HG03175 (cell line): Measurements from ENCODE around the gene TRIP11.
"Not testable (repeated sequence)": the region's sequence is repeated elsewhere in the genome, so short reads cannot be mapped to it uniquely, and the experiment has no call there.

Experiments
- ATAC-seq: cut with Tn5 transposase; IDR thresholded peaks from one replicate; pipeline ENCODE4 v1.9.1; 2021; ENCODE audit warnings: mild to moderate bottlenecking, moderate library complexity; ENCODE audit not compliant: unreplicated experiment

The TRIP11 gene

DNA sequence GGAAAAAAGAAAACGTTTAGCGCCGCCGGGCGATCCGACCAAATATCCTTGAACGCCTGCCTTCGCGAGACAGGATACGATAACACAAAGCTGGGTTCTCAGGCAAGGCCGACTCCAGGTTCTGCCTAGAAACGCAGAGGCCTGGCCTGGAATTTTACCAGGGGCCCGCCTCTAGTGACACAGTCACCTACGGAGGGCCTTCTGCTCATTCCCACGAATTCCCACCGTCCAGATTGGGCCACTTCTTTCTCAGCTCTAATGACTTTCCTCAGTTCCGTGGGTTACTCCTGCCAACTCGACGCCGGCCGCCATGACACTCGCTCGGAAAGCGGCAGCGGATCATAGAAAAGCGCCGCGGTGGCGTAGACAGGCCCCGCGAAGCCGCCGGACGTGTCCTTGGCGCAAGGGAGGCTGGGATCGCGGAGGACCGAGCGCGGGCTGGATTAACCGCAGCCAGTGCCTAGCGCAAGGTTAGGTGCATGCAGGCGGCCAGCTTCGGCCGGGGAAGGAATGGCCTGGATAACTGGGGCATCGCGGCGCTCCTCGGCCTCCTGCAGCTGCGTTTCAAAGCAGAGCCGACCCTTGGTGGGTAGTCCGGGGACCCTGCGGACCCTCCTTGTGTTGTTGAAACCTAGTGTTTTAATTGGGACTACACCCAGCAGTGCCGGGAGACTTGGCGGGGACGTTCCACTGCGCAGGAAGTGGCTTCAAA is at the start of gene TRIP11:
Gene TRIP11 (minus strand): TSS at position 341 of the 712 bp plus-strand sequence. CDS start 374 bp downstream, outside the sequence.
- peak; percentile 96 for ATAC-seq

DNA sequence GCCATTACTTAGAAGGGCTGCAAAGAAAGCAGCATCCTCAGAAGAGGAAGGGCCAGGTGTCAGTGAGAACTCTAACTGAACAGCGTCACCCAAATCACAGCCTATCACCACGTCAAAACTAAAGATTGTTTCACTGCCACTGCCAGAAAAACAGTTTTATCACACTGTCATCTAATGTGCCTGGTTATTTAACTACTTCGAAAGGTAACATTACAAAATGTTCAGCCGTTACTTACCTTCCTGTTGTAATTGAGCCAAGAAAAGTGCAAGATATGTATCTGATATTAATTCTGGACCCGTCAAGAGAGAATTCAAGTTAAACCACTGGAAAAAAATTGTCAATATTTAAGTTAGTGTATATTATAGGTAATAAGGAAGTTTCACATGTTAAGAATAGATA is 48.6 kb upstream of the TRIP11 start:
- ATAC-seq, result no peak

DNA sequence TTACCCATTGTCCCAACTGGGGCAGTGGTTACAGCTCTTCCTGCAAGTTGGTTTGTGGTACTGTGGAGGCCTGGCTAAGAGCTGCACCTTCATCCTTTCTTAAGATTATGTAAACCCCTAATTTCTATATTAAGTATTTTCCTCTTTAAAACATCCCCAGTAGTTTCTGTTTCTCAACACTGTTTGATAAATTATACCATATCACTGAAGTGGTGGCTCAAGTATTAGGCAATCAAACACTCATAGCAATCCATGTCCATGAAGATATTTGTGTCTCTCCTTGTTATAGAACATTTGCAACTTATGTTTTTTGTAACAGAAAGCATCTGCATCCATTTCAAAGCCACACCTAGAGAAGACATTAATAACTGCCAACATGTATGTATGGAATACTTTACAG is 34.7 kb upstream of the TRIP11 start:
- ATAC-seq, result no peak

DNA sequence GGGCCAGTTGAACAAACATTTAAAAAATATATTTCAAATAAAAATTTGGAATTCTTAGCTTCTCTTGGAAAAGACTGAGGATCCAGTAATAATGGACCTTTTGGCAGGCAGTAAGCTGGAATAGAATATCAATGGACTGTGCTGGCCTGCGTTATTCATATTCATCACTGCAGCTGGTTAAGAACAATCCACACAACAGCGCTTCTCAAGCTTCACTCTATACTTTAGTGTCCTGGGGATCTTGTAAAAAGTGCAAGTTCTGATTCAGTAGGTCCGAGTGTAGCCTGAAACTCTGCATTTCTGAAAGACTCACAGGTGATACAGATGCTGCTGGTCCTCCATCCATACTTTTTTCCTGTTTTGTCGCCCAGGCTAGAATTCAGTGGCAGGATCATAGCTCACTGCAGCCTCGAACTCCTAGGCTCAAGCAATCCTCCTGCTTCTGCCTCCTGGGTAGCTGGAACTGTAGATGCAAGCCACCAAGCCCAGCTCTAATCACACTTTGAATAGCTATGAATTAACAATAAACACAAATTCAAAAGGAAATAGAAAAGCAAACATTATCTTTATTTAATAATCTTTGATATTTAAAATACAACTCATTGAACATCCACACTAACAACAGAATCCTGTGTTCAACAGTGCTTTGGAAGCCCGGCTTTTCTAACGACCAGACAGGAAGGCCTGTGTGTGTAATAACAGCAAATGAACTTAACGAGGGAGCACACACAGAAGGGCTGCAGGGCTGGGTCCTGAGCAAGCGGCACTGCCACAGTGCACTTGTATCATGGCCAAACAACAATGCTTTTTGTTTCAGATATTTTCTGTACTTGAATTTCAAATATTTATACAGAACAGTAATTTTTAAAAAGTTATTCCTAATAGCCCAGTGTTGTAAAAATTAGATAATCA is 18.4 kb upstream of the TRIP11 start:
- ATAC-seq, result no peak

DNA sequence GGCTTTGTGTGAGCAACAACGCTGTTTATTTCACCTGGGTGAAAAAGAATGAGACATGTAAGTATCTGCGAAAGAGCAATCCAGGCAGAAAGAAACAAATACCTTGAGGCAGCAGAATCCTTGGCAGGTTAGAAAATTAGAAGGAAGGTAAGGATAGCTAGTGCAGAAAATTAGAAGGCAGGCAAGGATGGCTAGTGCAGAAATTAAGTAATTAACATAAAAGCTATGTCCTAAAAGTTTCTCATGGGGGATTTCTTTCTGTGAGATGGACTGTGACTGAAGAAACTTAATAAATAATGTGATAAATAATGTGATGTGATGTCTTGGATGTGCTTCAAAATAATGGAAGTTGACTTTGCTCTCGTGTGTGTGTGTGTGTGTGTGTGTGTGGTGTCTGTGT is 9.9 kb upstream of the TRIP11 start:
- no peak for ATAC-seq

DNA sequence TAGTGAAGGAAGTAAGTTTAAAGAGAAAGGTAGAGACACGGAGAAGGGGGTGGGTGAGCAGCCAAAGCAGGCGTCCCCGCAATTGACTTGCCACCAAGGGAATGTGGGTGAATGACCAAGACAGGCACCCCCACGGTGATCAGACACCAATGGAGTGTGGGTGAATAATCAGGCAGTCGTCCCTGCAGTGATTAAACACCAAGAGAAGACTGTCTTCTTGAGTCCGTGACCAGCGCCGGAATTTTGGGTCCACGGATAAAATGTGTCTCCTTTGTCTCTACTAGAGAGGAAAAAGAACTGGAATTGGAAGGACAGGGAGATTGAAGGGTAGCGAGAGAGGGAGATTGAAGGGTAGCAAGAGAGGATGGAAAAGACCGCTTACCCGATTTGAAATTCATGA is 9.4 kb upstream of the TRIP11 start:
- ATAC-seq, result not testable (repeated sequence)

DNA sequence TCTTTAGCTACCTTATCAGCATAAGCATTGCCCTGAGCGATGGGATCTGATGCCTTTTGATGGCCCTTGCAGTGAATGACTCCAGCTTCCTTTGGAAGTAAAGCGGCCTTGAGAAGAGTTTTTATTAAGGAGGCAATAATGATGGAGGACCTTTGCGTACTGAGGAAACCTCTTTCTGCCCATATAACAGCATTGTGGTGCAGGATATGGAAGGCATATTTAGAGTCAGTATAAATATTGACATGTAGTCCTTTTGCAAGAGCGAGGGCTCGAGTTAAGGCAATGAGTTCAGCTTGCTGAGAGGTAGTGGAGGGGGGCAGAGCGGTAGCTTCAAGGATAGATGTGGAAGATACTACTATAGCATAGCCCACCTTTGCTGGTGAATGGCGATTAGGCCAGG is 6.0 kb upstream of the TRIP11 start:
- ATAC-seq, result not testable (repeated sequence)

DNA sequence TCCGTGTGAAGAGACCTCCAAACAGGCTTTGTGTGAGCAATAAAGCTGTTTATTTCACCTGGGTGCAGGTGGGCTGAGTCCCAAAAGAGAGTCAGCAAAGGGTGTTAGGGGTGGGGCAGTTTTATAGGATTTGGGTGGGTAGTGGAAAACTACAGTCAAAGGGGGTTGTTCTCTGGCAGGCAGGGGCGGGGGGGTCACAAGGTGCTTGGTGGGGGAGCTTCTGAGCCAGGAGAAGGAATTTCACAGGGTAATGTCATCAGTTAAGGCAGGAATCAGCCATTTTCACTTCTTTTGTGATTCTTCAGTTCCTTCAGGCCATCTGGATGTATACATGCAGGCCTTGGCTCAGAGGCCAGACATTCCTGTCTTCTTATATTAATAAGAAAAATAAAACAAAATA is 1.9 kb upstream of the TRIP11 start:
- ATAC-seq, result not testable (repeated sequence)

DNA sequence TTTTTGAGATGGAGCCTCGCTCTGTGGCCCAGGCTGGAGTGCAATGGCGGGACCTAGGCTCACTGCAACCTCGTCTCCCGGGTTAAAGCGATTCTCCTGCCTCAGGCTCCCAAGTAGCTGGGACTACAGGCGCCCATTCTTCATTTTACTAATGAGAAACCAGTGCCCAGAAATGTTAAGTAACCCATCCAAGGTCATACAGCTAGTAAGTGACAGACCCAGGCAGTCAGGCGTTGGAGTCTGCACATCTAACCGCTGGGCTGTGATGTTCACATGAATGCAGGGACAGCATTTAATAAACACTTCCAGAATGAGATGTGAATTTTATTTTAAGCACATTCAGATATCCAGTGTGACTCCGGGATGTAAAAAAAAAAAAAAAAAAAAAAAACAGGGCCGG is 1.3 kb upstream of the TRIP11 start:
- ATAC-seq, result no peak

DNA sequence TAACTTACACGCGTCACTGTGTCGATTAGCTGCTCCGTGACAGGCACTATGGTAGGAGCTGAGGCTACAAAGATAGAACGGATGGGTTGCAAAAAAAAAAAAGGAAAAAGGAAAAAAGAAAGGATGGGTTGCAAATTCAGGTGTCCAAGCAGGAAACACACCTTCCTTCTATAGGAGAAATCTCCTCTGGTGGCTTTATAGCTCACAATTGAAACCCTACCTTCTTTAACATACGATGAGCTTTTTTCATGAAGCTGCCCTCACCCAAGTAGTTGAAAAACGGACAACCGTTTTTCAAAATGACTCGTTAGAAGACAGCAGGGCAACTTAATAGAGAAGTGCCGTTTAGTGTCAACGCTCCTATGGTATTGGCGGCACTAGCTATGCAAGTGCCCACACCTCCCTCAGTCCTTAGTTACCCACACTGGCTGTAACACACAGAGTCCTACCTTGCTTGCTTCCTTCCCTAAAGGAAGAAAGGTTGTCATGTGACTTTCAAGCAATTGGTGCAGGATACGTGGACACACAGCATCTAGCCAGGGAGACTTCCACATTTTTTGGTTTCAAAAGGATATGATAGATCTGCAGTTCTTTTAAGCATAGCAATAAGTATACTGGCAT is 682 bp upstream of the TRIP11 start:
- ATAC-seq, result peak; percentile 23

DNA sequence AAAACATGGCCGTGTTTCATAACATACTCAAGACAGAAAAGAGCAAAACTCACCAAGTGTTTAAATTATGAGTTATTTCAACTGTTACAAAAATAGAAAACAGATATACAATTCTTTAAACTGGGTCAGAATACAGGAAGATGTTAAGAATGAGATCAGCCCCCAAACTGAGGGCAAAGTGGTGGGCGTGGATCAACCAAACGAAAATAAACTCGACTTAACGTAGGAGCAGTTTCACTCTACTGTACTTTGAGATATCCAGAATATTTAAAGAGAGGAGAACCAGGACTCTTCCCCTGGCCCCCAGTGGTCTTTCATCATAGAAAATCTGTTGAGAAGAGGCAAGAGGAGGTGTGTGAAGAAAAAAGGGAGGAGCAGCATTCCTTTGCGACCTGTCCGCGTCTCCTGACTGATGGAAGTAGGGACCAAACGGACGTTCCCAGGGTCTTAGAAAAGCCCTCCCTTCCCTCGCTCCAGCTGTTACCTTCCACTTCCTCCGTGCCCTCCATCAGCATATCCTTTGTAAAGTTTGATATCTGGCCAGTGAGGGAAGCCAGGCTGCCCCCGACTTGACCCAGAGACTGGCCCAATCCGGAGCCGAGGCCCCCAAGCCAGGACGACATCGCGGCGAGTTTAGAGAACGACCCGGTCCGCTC is 668 bp downstream of the TRIP11 start:
- ATAC-seq, result peak; percentile 27

DNA sequence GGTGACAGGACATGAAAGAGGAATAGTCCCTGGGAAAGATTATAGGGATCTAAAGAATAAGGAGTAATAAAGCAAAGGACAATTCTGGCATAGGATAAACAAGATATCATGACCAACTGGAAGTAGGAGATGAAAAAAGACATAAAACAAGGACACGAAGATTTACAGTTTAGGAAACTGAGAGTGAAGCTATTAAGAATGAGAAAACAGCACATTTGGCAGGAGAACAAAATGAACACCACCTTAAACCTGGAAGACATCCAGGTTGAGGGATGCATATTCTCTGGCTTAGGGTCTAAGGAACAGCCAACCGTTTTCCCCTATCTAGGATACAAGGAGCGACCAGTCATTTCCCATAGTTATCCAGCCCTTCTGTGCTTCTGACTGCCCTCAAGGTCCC is 1.9 kb downstream of the TRIP11 start:
- ATAC-seq, result no peak

DNA sequence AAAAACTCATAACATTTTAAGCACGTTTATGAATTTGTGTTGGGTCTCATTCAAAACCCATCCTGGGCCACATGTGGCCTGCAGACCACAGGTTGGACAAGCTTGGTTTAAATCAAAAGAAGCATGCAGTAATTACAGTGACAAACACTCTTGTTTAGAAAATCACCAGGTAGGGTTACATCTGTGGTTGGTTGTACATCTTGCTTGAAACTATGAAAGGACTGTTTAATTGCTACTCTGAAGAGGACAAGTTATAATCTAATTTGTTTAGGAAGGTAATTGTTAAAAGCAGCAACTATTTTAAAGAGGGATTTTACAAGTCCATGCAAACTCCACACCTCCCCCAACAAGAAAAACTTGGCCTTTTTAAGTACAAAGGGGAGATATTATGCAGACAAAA is 4.0 kb downstream of the TRIP11 start:
- no peak for ATAC-seq

DNA sequence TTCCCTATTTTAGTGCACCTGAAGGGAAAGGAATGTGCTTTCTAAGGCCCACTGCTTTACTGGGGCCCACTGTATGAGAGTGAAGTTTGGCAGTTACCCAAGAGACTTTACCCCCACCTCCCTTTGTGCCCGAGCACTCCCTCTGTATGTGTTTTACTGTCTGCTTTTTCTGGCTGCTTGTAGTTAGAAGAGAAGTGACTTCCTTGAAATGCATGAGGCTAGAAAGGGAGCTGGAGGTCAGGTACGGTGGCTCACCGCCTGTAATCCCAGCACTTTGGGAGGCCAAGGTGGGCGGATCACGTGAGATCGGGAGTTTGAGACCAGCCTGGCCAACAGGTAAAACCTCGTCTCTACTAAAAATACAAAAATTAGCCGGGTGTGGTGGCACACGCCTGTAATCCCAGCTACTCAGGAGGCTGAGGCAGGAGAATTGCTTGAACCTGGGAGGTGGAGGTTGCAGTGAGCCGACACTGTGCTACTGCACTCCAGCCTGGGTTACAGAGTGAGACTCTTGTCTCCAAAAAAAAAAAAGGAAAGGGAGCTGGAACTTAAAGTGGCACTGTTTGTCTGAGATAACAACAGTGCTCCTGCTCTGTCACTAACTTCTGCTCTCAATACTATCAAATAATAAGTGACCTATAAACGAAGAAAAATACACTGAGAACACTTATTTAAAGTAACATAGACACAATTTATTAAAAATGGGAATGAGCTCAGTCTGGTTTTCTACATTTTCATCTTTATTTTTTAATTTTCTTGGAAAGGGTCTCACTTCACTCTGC is 5.8 kb downstream of the TRIP11 start:
- no peak for ATAC-seq

DNA sequence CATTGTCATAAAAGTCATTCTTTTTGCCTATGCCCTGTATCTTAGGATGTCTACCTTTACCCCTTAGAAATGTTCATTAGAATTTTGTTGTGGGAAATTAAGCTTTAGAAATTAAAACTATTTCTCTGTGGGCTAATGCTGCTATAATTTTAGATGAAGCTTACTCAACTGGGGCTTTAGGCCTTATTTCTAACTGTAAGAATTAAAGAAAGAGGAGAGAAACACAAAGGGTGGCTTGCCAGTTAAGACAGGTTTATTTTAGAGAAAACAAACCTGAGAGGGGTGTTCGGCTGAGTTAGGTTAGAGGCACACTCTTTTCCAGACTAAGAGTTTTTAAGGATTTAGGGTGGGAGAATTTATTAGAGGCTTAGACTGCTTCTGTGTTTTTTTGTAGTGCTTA is 6.4 kb downstream of the TRIP11 start:
- no peak for ATAC-seq

DNA sequence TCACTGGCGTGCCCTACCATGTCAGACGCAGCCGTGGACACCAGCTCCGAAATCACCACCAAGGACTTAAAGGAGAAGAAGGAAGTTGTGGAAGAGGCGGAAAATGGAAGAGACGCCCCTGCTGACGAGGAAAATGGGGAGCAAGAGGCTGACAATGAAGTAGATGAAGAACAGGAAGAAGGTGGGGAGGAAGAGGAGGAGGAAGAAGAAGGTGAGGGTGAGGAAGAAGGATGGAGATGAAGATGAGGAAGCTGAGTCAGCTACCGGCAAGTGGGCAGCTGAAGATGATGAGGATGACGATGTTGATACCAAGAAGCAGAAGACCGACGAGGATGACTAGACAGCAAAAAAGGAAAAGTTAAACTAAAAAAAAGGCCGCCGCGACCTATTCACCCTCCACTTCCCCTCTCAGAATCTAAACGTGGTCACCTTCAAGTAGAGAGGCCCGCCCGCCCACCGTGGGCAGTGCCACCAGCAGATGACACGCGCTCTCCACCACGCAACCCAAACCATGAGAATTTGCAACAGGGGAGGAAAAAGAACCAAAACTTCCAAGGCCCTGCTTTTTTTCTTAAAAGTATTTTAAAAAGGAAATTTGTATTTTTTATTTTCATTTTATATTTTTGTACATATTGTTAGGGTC is 13.2 kb downstream of the TRIP11 start:
- ATAC-seq, result no peak

DNA sequence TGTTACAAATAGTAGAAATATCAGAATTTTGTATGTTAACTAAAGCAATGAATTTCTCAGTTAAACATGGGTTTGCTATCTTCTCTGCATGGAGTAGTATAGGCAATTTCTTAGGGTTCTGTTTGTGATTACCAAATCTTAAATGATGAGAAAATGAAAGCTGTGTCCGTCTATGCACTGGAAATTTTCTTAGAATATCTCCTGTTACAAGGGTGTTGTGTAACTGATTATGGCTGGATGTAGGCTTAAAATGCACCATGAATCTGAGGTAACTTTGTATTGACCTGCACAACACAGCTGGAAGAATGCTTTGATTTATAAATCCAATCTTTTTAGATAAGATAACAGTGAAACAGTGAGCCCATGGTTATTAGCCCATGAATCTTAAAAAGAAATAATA is 17.8 kb downstream of the TRIP11 start:
- no peak for ATAC-seq

DNA sequence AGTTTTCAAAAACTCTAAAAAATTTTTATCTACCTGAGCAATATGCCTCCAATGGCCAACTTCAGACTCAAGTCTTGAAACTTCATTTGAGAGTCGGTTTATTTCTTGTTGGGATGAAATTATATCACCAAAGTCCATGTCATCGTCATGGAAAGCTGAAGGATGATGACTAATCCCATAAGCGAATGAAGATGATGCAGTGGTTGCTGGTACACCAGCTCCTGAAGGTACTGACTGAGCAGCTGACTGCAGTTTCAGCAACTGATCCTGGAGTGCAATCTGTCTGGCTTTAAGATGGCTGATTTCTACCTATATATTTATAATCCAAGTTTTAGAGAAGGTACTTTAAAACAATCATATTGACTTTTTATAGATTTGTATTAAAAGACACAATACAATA is 18.3 kb downstream of the TRIP11 start:
- ATAC-seq, result no peak

DNA sequence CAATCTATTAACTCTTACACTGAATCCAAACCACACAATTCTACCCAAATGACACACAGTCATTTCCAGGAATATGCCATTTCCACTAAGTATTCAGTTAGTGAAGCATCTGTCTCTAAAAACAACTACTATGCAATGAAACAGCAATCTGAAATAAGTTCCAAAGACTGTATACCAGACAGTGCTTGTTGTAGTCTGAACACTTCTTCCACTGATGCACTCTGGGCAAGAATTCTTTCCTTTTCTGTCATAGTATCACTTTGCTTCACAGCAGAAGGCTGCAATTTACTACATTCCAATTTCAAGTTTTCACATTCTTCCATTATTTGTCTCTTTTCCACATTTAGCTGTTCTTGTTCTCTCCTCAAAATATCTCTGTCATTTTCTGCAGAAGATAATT is 25.8 kb downstream of the TRIP11 start:
- ATAC-seq, result no peak
